HCT116 (cell line): ENCODE results near the gene CFAP74. TPM values are rescaled to one million over a fixed set of nuclear protein-coding genes. Genes with fewer than 3 reads are reported as not detected.

Source experiments
- ATAC-seq: fragments of 200-7000 bp; cut with Tn5 transposase; 2 replicates; pipeline ENCODE4 v1.9.1; 2020; ENCODE audit warnings: mild to moderate bottlenecking, moderate library complexity
- BruUV-seq: library from RNA; stranded (reverse); fragments of 400-500 nt; replicated peaks from 2 replicates; lab custom pipeline; 2021; lab: Mats Ljungman, UMichigan
- CTCF ChIA-PET: fragments of 300-600 bp; sonication (Branson Sonifier 250); formaldehyde crosslinking; loops from one replicate; lab custom pipeline; 2021; ENCODE audit warnings: antibody characterized with exemption; lab: Charles Lee
- POLR2A ChIA-PET: fragments of 300-600, 350-600 bp; sonication (Branson Sonifier 250); formaldehyde crosslinking; loops from one replicate; lab custom pipeline; 2021; ENCODE audit warnings: antibody characterized with exemption; lab: Charles Lee
- RAD21 ChIA-PET, 2 experiments: fragments of 300-600 bp; sonication (Branson Sonifier 250); formaldehyde crosslinking; loops; one replicate each; lab custom pipeline; 2023; ENCODE audit warnings: low total read pairs in 2 of 2; ENCODE audit not compliant: uncharacterized antibody in 2 of 2, unreplicated experiment in 2 of 2, low non-redundant PET in 1 of 2; lab: Charles Lee
- DNase-seq: peaks from one replicate; pipeline ENCODE4 v3.0.0-alpha.2; 2010; ENCODE audit warnings: low read depth, low spot score
- H2AFZ ChIP-seq: fragments of 200-600 bp; shearing (Covaris generic), sonication (generic); 2 replicates; pipeline ENCODE4 v1.6.1; 2017; ENCODE audit warnings: low read depth, mixed run types, mixed read lengths, antibody characterized with exemption, low read length; ENCODE audit not compliant: poor library complexity, severe bottlenecking
- H3K27ac ChIP-seq: 2 replicates; pipeline ENCODE4 v1.5.1; 2012; ENCODE audit warnings: low read depth, low read length
- H3K27me3 ChIP-seq: fragments of 200-600 bp; sonication (generic); 2 replicates; pipeline ENCODE4 v1.6.1; 2016; ENCODE audit warnings: mixed run types, low read length, mixed read lengths; ENCODE audit not compliant: insufficient read depth
- H3K36me3 ChIP-seq, 2 experiments: fragments of 200-500 bp in 1 of 2; fragments of 200-600 bp in 1 of 2; sonication (Bioruptor generic) in 1 of 2; sonication (generic) in 1 of 2; 2 replicates each; pipeline versions ENCODE4 v1.5.1 to v1.6.1; 2014 to 2016; ENCODE audit warnings: low read length in 2 of 2, inconsistent platforms in 1 of 2, mixed read lengths in 1 of 2, mixed run types in 1 of 2; ENCODE audit not compliant: insufficient read depth in 2 of 2, control insufficient read depth in 1 of 2
- H3K4me1 ChIP-seq, 2 experiments: fragments of 200-600 bp in 1 of 2; sonication (generic) in 1 of 2; 2 replicates each; pipeline versions ENCODE4 v1.5.1 to v1.6.1; 2012 to 2017; ENCODE audit warnings: low read length in 2 of 2, inconsistent platforms in 1 of 2, mild to moderate bottlenecking in 1 of 2, mixed read lengths in 1 of 2, mixed run types in 1 of 2, moderate library complexity in 1 of 2; ENCODE audit not compliant: insufficient read depth in 2 of 2, control insufficient read depth in 1 of 2
- H3K4me2 ChIP-seq: fragments of 200-600 bp; sonication (generic); 2 replicates; pipeline ENCODE4 v1.6.1; 2017; ENCODE audit warnings: mixed run types, low read length, mixed read lengths
- H3K4me3 ChIP-seq, 2 experiments: fragments of 200-600 bp in 1 of 2; sonication (generic) in 1 of 2; replicated peaks in 1 of 2; 2 replicates each; pipeline ENCODE4 v1.5.1; 2011 to 2016; ENCODE audit warnings: low read length in 2 of 2, control low read depth in 1 of 2, low read depth in 1 of 2, mild to moderate bottlenecking in 1 of 2, mixed read lengths in 1 of 2, mixed run types in 1 of 2
- H3K79me2 ChIP-seq: fragments of 200-600 bp; sonication (generic); 2 replicates; pipeline ENCODE4 v1.6.1; 2017; ENCODE audit warnings: mild to moderate bottlenecking, mixed run types, low read length, moderate library complexity, mixed read lengths; ENCODE audit not compliant: insufficient read depth
- H3K9ac ChIP-seq: fragments of 200-600 bp; sonication (generic); 2 replicates; pipeline ENCODE4 v1.6.1; 2016; ENCODE audit warnings: low read length, mixed read lengths
- H3K9me2 ChIP-seq: fragments of 200-600 bp; sonication (generic), shearing (Covaris generic); 2 replicates; pipeline ENCODE4 v1.6.1; 2017; ENCODE audit warnings: mixed run types, mild to moderate bottlenecking, moderate library complexity; ENCODE audit not compliant: insufficient read depth
- H3K9me3 ChIP-seq, 2 experiments: fragments of 200-500 bp in 1 of 2; fragments of 200-600 bp in 1 of 2; sonication (Bioruptor generic) in 1 of 2; sonication (generic) in 1 of 2; 2 replicates each; pipeline ENCODE4 v1.6.1; 2014 to 2017; ENCODE audit warnings: low read length in 2 of 2, mixed read lengths in 2 of 2, inconsistent platforms in 1 of 2, low read depth in 1 of 2, mild to moderate bottlenecking in 1 of 2, mixed run types in 1 of 2, moderate library complexity in 1 of 2; ENCODE audit not compliant: control insufficient read depth in 1 of 2, insufficient read depth in 1 of 2
- H4K20me1 ChIP-seq: fragments of 200-600 bp; sonication (generic), shearing (Covaris generic); 2 replicates; pipeline ENCODE4 v1.6.1; 2017; ENCODE audit warnings: mixed run types, mild to moderate bottlenecking, moderate library complexity; ENCODE audit not compliant: insufficient read depth
- CEBPB ChIP-seq: IDR thresholded peaks from 2 replicates; pipeline ENCODE4 v1.6.1; 2012; ENCODE audit warnings: low read depth
- EGR1 ChIP-seq: IDR thresholded peaks from 2 replicates; pipeline ENCODE4 v1.6.1; 2012; ENCODE audit warnings: low read depth
- ELF1 ChIP-seq: IDR thresholded peaks from 2 replicates; pipeline ENCODE4 v1.6.1; 2012; ENCODE audit warnings: low read depth, borderline replicate concordance
- EZH2phosphoT487 ChIP-seq: fragments of 200-600 bp; IDR thresholded peaks from 2 replicates; pipeline ENCODE4 v1.6.1; 2018; ENCODE audit warnings: antibody characterized with exemption, borderline replicate concordance
- JUND ChIP-seq: IDR thresholded peaks from 2 replicates; pipeline ENCODE4 v1.6.1; 2012
- MAX ChIP-seq: IDR thresholded peaks from 2 replicates; pipeline ENCODE4 v1.6.1; 2012
- POLR2AphosphoS5 ChIP-seq: IDR thresholded peaks from 2 replicates; pipeline ENCODE4 v1.6.1; 2011; ENCODE audit warnings: mild to moderate bottlenecking, low read depth, low read length, moderate library complexity
- SP1 ChIP-seq: IDR thresholded peaks from 2 replicates; pipeline ENCODE4 v1.6.1; 2012; ENCODE audit warnings: low read depth
- SRF ChIP-seq: IDR thresholded peaks from 2 replicates; pipeline ENCODE4 v1.6.1; 2012; ENCODE audit warnings: low read depth
- TCF7L2 ChIP-seq: IDR thresholded peaks from 2 replicates; pipeline ENCODE4 v1.7.0; 2011; ENCODE audit warnings: borderline replicate concordance, inconsistent platforms; ENCODE audit not compliant: insufficient read depth, insufficient read length; ENCODE audit errors: extremely low read depth
- ZBTB33 ChIP-seq: IDR thresholded peaks from 2 replicates; pipeline ENCODE4 v1.6.1; 2011; ENCODE audit warnings: mild to moderate bottlenecking, low read length, moderate library complexity; ENCODE audit not compliant: insufficient replicate concordance; ENCODE audit errors: extremely low read depth
- ZNF274 ChIP-seq: fragments of 200-500 bp; sonication (Bioruptor generic); IDR thresholded peaks from 2 replicates; pipeline ENCODE4 v1.6.1; 2014; ENCODE audit warnings: mild to moderate bottlenecking, low read depth, low read length, inconsistent platforms
- intact Hi-C: fragments of 100-400 bp; cut with micrococcal nuclease; formaldehyde crosslinking; loops from 2 replicates; pipeline ENCODE4 v1.10.0; 2022
- total RNA-seq: library from RNA; stranded (reverse); gene quantifications from one replicate; pipeline ENCODE4 v1.2.1, GENCODE V29; 2021; ENCODE audit not compliant: unreplicated experiment
- TF ChIP-seq, protein P1 (sequence below), 3 experiments: fragments of 200-600 bp in 1 of 3; sonication (generic) in 1 of 3; IDR thresholded peaks in 2 of 3; conservative IDR thresholded peaks in 1 of 3; 2 replicates each; pipeline ENCODE4 v1.5.1; 2012 to 2017; ENCODE audit warnings: low read depth in 2 of 3, low read length in 2 of 3, antibody characterized with exemption in 1 of 3, borderline replicate concordance in 1 of 3, control low read depth in 1 of 3, mild to moderate bottlenecking in 1 of 3, mixed read lengths in 1 of 3, mixed run types in 1 of 3, moderate library complexity in 1 of 3; ENCODE audit not compliant: insufficient read depth in 1 of 3
- TF ChIP-seq, protein P2 (sequence below): IDR thresholded peaks from 2 replicates; pipeline ENCODE4 v1.6.1; 2012

The CFAP74 gene
- total RNA-seq, 1 experiment from 2014 or later = 4.9 TPM

- intact Hi-C loops = no loop called here
- H4K20me1 ChIP-seq = no peaks in the 10 kb centered on the region
- H3K9ac ChIP-seq = no peak overlapping the region
- ChIA-PET CTCF (no interaction called here), POLR2A (no interaction called here), RAD21 (no interaction called here)
- H3K27me3 ChIP-seq = no peaks in the 10 kb centered on the region
- no peaks in the 10 kb centered on the region for H3K9me3 ChIP-seq
- no peaks in the 10 kb centered on the region for H3K4me1 ChIP-seq
- H3K4me2 ChIP-seq = no peak overlapping the region
- H3K36me3 ChIP-seq = no peaks in the 10 kb centered on the region
- DNase-seq (no peak), ATAC-seq (no peak)
- H3K4me3 ChIP-seq = no peak overlapping the region
- no peaks in the 10 kb centered on the region for H3K9me2 ChIP-seq
- H3K79me2 ChIP-seq = no peaks in the 10 kb centered on the region
- no peak overlapping the region for H3K27ac ChIP-seq
- H2AFZ ChIP-seq = no peak overlapping the region
- TF ChIP-seq ZBTB33 = no peak
- TF ChIP-seq EZH2phosphoT487 = no peak
- no peak for TF ChIP-seq SRF
- TF ChIP-seq ZNF274 = no peak
- no TSS peak for BruUV-seq
Measured at GRCh38 chr1:2025491-2025981, 21.9 kb upstream of the CFAP74 start.

GRCh38 chr1:2024887-2025286, 21.3 kb upstream of the CFAP74 start:
- no peaks in the 10 kb centered on the region for H3K27me3 ChIP-seq
- CTCF ChIA-PET = no interaction called here
- no peak for ATAC-seq
- TF ChIP-seq ELF1 (no peak), JUND (no peak), MAX (no peak), TCF7L2 (no peak), POLR2AphosphoS5 (no peak), EGR1 (no peak), EZH2phosphoT487 (no peak), CEBPB (no peak), SRF (no peak), ZNF274 (no peak), SP1 (no peak)
- TF ChIP-seq, protein P1, sequence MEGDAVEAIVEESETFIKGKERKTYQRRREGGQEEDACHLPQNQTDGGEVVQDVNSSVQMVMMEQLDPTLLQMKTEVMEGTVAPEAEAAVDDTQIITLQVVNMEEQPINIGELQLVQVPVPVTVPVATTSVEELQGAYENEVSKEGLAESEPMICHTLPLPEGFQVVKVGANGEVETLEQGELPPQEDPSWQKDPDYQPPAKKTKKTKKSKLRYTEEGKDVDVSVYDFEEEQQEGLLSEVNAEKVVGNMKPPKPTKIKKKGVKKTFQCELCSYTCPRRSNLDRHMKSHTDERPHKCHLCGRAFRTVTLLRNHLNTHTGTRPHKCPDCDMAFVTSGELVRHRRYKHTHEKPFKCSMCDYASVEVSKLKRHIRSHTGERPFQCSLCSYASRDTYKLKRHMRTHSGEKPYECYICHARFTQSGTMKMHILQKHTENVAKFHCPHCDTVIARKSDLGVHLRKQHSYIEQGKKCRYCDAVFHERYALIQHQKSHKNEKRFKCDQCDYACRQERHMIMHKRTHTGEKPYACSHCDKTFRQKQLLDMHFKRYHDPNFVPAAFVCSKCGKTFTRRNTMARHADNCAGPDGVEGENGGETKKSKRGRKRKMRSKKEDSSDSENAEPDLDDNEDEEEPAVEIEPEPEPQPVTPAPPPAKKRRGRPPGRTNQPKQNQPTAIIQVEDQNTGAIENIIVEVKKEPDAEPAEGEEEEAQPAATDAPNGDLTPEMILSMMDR (IDR thresholded peaks at IDR 0.05 in 2 of 3, conservative IDR thresholded peaks at IDR 0.05 in 1 of 3; ENCODE audit: borderline replicate concordance in 1 of 3, insufficient read depth in 1 of 3, low read depth in 2 of 3, low read length in 2 of 3) = no peak
- TF ChIP-seq, protein P2, sequence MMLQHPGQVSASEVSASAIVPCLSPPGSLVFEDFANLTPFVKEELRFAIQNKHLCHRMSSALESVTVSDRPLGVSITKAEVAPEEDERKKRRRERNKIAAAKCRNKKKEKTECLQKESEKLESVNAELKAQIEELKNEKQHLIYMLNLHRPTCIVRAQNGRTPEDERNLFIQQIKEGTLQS = no peak

More at GRCh38 chr1:2024887-2025286, 21.3 kb upstream of the CFAP74 start:
- DNase-seq = no peak
- no TSS peak for BruUV-seq
- ChIA-PET POLR2A (no interaction called here), RAD21 (no interaction called here)
- Histone ChIP-seq H2AFZ (no peak overlapping the region), H3K79me2 (no peaks in the 10 kb centered on the region), H3K4me1 (peaks cover 0 to 2% of the 10 kb centered on the region in 2 experiments; a peak in 2 of 4 replicates), H4K20me1 (no peaks in the 10 kb centered on the region), H3K9ac (no peak overlapping the region), H3K36me3 (no peaks in the 10 kb centered on the region), H3K9me2 (no peaks in the 10 kb centered on the region), H3K4me2 (no peak overlapping the region), H3K4me3 (no peak overlapping the region), H3K27ac (no peak overlapping the region), H3K9me3 (no peaks in the 10 kb centered on the region)
- intact Hi-C loops = no loop called here
